Right cardiac atrium (tissue), 5 donors: Measurements from ENCODE around the gene P2RY10. TPM values are rescaled to one million over a fixed set of nuclear protein-coding genes. Genes with fewer than 3 reads are reported as not detected.
A peak's percentile ranks its signal among the peaks of the same experiment; 100 is the strongest.
"Not testable (repeated sequence)": the region's sequence is repeated elsewhere in the genome, so short reads cannot be mapped to it uniquely, and the experiment has no call there.

ENCODE experiments used
- ATAC-seq, 2 donors: fragments of 200-7000 bp; cut with Tn5 transposase; one replicate each; pipeline versions ENCODE4 v1.8.0 to v1.9.1; 2020; ENCODE audit warnings: moderate library complexity in 2 of 2, mild to moderate bottlenecking in 1 of 2
- DNase-seq, 3 donors: peaks; one replicate each; pipeline ENCODE4 v3.0.0-alpha.2; 2020
- H3K27ac ChIP-seq: one replicate; pipeline ENCODE4 v1.5.1; 2013; ENCODE audit warnings: mild to moderate bottlenecking, low read length, control low read depth, moderate library complexity
- H3K27me3 ChIP-seq: one replicate; pipeline ENCODE4 v1.6.1; 2013; ENCODE audit not compliant: control insufficient read depth, insufficient read depth
- H3K4me1 ChIP-seq: one replicate; pipeline ENCODE4 v1.6.1; 2013; ENCODE audit warnings: low read length; ENCODE audit not compliant: control insufficient read depth, insufficient read depth
- H3K4me3 ChIP-seq: one replicate; pipeline ENCODE4 v1.5.1; 2013; ENCODE audit warnings: low read length, control low read depth
- H3K9me3 ChIP-seq: one replicate; pipeline ENCODE4 v1.6.1; 2013; ENCODE audit warnings: low read length; ENCODE audit not compliant: control insufficient read depth
- WGBS: extraction: QIAGEN DNeasy Blood & Tissue Kit; methylation state at CpG from one replicate; pipeline ENCODE4 v1.1.7; 2013; 5-methylcytosine and 5-hydroxymethylcytosine counted together
- intact Hi-C, 4 donors: fragments of 100-400 bp; cut with DNase I; formaldehyde crosslinking; loops; one replicate each; pipeline versions ENCODE4 v1.11.0 to v1.14.0; 2022 to 2023
- microRNA-seq, 2 donors: library from miRNA; unstranded; fragments of <30 nt; microRNA quantifications; one replicate each; pipeline ENCODE4 v1.2.0, GENCODE V29; 2020 to 2021
- polyA plus RNA-seq: library from polyadenylated mRNA; stranded (reverse); fragments of 200-250 nt; gene quantifications from one replicate; pipeline ENCODE4 v1.2.3, GENCODE V29; 2013
- total RNA-seq, 4 donors: library from RNA; stranded (reverse); fragmentation: NEBNext Ultra II Directional; extraction: Animal tissue kit (Norgen Biotek cat#: 25700); gene quantifications; one replicate each; pipeline ENCODE4 v1.2.1, GENCODE V29; 2021
- donor health status: healthy with polysubstance abuse.
- donor health status: DM: no; HTN: yes; CAD: no.
- donor health status: DM: no; HTN: no; CAD: no.
- donor health status: DM: no; HTN: yes; CAD: no; lungs with severe emphysema.
- donor health status: DM: yes; HTN: yes; CAD: no.

Gene P2RY10
- total and polyA plus RNA-seq, 5 donors, result 0.23 to 0.57 TPM; not detected in 3

DNA sequence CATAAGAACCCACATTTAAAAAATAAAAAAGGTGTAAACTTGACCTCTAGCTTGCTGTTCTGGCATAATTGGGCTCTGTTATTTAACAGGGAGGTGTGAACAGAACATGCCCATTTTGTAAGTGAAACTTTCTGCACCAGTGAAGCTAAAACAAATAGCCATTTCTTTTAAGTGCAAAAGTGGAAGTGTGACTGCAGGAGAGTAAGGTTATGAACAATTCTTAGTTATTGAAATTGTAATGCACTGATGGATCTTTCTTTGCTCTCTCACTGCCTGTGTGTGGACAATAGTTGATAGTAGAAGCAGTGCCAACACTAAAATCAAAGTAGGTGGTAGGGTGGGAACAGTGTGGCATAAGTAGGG, 12.6 kb downstream of the P2RY10 start:
- intact Hi-C loops, result no loop called here
- no peak for DNase-seq
- Histone ChIP-seq H3K27ac (no peak overlapping the region), H3K4me1 (no peaks in the 10 kb centered on the region), H3K4me3 (no peak overlapping the region), H3K9me3 (no peaks in the 10 kb centered on the region), H3K27me3 (no peaks in the 10 kb centered on the region)
- ATAC-seq, result no peak

DNA sequence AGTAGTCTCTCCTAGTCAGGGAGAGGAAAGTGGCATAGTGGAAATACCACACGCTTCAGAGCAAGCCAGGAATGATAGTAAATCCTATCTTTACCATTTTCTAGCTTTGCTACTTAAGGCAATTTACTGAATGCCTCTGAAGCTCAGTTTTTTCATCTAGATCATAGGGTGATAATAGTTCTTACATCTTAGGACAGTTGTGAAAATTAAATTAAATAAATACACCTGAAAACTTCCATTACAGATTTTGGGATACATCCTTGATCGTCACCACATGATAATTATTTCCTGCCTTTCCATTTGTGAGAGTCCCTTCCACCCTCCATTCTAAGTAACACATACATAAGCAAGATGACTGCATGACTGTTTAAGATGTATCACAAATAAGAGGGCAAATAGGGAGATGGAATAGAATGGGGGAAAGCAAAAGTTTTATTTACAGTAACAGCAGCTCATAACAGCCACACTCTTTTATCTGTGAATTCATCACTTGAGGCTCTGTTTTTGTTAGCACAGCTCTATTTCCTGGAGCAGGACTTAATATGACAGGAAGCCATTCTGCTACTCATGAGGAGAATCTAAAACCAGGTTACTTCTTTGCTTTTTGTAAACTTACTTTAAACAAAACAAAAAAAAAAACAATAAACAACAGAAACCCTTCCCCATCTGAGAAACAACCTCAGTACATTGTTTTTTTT, 13.4 kb downstream of the P2RY10 start:
- Histone ChIP-seq H3K27me3 (no peaks in the 10 kb centered on the region), H3K4me1 (no peaks in the 10 kb centered on the region), H3K9me3 (no peaks in the 10 kb centered on the region), H3K4me3 (no peak overlapping the region), H3K27ac (no peak overlapping the region)
- DNase-seq (no peak), ATAC-seq (no peak)
- WGBS, result 86% methylated on average over 2 of the region's 2 CpGs
- intact Hi-C loops, result no loop called here

DNA sequence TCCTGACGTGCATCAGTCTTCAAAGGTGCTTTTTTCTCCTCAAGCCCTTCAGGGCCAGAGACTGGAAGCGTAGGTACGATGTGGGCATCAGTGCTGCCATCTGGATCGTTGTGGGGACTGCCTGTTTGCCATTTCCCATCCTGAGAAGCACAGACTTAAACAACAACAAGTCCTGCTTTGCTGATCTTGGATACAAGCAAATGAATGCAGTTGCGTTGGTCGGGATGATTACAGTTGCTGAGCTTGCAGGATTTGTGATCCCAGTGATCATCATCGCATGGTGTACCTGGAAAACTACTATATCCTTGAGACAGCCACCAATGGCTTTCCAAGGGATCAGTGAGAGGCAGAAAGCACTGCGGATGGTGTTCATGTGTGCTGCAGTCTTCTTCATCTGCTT, 15.7 kb downstream of the P2RY10 start:
- Histone ChIP-seq H3K27ac (no peak overlapping the region), H3K27me3 (no peaks in the 10 kb centered on the region), H3K9me3 (no peaks in the 10 kb centered on the region), H3K4me3 (no peak overlapping the region), H3K4me1 (no peaks in the 10 kb centered on the region)
- intact Hi-C loops, result no loop called here
- no peak for ATAC-seq
- 93% methylated on average over 8 of the region's 8 CpGs for WGBS
- no peak for DNase-seq

DNA sequence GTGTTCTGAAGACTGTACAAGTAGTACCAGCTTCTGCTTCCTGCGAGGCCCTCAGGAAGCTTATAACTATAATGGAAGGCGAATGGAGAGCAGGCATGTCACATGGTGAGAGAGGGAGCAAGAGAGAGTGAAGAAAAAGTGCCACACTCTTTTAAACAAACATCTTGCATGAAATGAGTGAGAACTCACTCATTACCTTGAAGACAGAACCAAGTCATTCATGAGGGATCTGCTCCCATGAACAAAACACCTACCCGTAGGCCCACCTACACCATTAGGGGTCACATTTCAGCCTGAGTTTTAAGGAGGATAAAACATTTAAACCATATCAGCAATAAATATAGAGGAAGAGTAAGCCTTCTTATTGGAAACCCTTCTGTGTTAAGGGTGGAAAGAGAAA, 19.4 kb downstream of the P2RY10 start:
- Histone ChIP-seq H3K4me1 (no peaks in the 10 kb centered on the region), H3K9me3 (no peaks in the 10 kb centered on the region), H3K27ac (no peak overlapping the region), H3K4me3 (no peak overlapping the region), H3K27me3 (no peaks in the 10 kb centered on the region)
- intact Hi-C loops, result no loop called here
- no peak for ATAC-seq
- 86% methylated on average over 3 of the region's 3 CpGs for WGBS
- DNase-seq, result no peak

DNA sequence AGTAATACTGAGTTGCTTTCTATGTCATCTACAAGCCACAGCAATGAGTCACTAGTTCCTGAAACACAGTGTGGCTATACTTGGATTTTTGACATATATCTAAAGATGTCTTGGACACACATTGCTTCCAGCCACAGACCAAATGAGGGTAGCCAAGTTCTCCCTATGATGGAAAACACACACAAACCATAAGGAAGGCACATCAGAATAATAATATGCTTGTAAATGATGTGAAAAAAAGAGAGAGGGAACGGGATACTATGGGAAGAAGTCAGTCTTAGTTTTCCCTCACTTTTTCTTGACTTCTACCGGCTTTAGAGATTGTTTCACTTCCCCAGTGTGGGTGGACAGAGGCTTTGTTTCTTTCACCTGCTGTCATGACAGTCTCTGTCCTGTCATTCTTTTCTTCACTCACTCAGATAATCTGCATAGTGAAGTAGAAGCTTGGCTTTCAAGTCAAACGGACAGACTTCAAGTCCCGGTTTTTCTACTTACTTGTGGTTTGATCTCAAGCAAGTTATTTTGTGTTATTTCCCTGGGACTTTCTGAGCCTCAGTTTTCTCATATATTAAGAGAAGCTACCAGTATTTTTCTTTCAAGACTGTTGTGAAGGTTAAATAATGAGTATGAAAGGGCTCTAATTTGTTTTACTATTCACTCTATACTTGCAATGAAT, 34.7 kb downstream of the P2RY10 start:
- no peaks in the 10 kb centered on the region for H3K4me1 ChIP-seq
- H3K27ac ChIP-seq, result no peak overlapping the region
- H3K4me3 ChIP-seq, result no peak overlapping the region
- no peaks in the 10 kb centered on the region for H3K9me3 ChIP-seq
- ATAC-seq (no peak), DNase-seq (no peak)
- intact Hi-C loops, result no loop called here
- no peaks in the 10 kb centered on the region for H3K27me3 ChIP-seq
- 59% methylated on average over 4 of the region's 4 CpGs for WGBS

DNA sequence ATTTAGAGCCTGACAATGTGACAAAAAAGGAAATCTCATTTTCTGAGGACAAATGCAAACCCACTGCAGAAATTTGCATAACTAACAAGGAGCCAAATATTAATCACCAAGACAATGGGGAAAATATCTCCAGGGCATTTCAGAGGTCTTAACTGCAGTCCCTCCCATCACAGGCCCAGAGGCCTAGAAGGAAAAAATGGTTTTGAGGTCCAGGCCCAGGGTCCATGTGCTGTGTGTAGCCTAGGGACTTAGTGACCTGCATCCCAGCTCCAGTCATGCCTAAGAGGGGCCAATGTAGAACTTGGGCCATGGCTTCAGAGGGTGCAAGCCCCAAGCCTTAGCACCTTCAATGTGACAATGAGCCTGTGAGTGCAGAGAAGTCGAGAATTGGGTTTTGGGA, 44.2 kb downstream of the P2RY10 start:
- Histone ChIP-seq H3K9me3 (no peaks in the 10 kb centered on the region), H3K27me3 (no peaks in the 10 kb centered on the region), H3K27ac (no peak overlapping the region), H3K4me1 (no peaks in the 10 kb centered on the region), H3K4me3 (no peak overlapping the region)
- DNase-seq (no peak), ATAC-seq (no peak)
- 72% methylated on average over 1 of the region's 1 CpG for whole genome bisulfite sequencing
- intact Hi-C loops, result no loop called here

DNA sequence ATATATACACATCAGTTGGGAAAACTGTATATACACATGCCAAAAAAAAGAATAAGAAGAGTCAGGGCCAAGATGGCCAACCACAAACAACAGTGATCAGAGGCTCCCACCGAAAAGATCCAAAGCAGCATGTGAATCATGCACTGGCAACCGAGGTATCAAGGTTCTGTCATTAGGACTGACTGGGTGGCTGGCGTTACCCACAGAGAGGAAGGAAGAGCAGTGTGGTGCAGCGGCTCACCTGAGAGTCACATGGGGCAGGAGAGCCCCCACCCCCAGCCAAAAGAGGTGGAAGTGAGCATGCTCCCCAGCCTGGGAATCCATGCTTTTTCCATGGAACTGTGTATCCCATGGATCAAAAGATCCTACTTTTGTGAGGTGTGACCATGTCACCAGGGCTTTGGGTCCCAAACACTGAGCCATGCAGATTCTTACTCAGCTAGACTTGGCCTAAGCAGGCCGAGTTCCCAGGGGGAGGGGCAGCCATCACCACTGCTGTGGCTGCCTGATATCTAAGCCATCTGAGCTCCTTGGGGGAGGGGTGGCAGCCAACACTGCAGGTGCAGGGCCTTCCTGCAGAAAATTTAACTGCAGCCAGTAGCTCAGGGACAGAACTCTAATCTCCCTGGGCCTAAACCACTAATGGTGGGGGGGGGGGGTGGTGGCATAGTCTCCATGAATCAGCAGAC, 52.8 kb downstream of the P2RY10 start:
- H3K9me3 ChIP-seq, result no peaks in the 10 kb centered on the region
- H3K4me1 ChIP-seq, result no peaks in the 10 kb centered on the region
- no peak overlapping the region for H3K4me3 ChIP-seq
- ATAC-seq, result no peak
- peak in 1 of 3 donors; percentile 33 for DNase-seq
- WGBS, result 83% methylated on average over 5 of the region's 5 CpGs
- intact Hi-C loops, result no loop called here
- no peak overlapping the region for H3K27ac ChIP-seq
- no peaks in the 10 kb centered on the region for H3K27me3 ChIP-seq

DNA sequence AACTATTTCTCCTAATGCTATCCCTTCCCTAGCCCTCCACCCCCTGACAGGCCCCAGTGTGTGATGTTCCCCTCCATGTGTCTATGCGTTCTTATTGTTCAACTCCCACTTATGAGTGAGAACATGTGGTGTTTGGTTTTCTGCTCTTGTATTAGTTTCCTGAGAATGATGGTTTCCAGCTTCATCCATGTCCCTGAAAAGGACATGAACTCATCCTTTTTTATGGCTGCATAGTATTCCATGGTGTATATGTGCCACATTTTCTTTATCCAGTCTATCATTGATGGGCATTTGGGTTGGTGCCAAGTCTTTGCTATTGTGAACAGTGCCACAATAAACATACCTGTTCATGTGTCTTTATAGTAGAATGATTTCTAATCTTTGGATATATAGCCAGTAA, 62.3 kb downstream of the P2RY10 start:
- H3K27ac ChIP-seq, H3K27me3 ChIP-seq, H3K4me3 ChIP-seq, intact Hi-C loops, H3K9me3 ChIP-seq, H3K4me1 ChIP-seq, DNase-seq, ATAC-seq: not testable (repeated sequence)
- WGBS, result 95% methylated on average over 1 of the region's 1 CpG

Small RNA genes lying within 50 kb of the gene (microRNA-seq; reads per million reads assigned to microRNA genes)
- 0 reads per million in 2 donors for gene MIR4328

Other genes with a start within 250 kb of the P2RY10 start
- under 1 TPM; 0.17 to 0.72 (median 0.42) TPM for gene LPAR4, start 197.7 kb upstream of the P2RY10 start, total RNA-seq
- gene LPAR4, start 197.7 kb upstream of the P2RY10 start, polyA plus RNA-seq, result 0.14 TPM
- gene GPR174, start 199.3 kb downstream of the P2RY10 start, total RNA-seq, result under 1 TPM; 0.11 to 0.43 (median 0.22) TPM
- gene GPR174, start 199.3 kb downstream of the P2RY10 start, polyA plus RNA-seq, result 0.05 TPM